ENCODE data around the gene COL25A1.

Gene COL25A1

DNA sequence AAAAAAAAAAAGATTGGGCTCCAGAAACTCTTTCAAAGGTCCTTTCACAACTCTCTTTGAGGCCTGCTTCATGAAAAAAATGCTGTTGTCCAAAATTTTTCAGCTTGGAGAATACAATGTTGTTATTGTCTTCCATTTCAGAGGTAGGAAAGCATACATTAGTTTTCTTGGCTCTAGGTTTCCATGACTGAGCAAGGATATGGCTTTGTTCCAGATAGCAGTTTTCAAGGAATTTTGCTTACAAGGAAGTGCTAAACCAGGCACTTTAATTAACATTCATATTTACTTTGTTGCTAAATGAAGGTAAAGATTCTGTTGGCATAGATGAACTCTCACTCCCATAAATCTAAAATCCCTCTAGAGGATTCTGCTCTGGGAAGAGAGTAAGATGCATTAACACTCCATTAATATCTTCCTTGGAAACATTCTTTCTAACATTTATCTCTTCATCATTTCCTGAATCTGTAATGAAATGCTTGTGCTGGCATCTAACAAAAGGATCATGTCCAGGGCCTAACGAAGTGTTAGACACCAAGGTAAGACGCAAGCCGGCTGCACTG, 118.4 kb downstream of the COL25A1 start:
- H3K27me3 Mint-ChIP-seq, result peaks cover 10% of the 10 kb centered on the region
- no peak for DNase-seq

DNA sequence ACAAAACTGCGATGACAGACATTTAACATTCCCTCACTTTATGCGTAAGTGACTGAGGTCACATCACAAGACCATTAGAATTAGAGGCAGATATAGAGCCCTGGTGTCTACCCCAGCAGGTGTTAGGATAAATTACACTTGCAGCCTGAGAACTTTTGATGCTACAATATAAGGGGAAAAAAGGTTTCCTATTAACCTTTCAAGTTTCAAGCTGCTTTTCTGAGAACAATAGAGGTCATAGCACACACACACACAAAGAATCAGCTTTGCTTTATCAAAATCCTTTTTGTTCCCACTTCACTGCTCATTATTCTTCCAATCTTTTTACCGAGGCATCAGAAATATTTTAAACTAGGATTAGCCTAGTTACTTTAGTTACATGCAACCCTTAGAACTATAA, 119.8 kb downstream of the COL25A1 start:
- no peak overlapping the region for H3K27ac Mint-ChIP-seq
- ATAC-seq (no peak), DNase-seq (no peak)
- H3K36me3 Mint-ChIP-seq (ENCODE audit: low read depth), result no peaks in the 10 kb centered on the region
- no peak overlapping the region for H3K4me3 Mint-ChIP-seq
- H3K9me3 Mint-ChIP-seq, result no peaks in the 10 kb centered on the region
- no peaks in the 10 kb centered on the region for H3K4me1 Mint-ChIP-seq
- peaks cover 6% of the 10 kb centered on the region for H3K27me3 Mint-ChIP-seq

More for the DNA sequence above, 118.4 kb downstream of the COL25A1 start:
- Mint-ChIP-seq H3K27ac (no peak overlapping the region), H3K4me3 (no peak overlapping the region), H3K36me3 (ENCODE audit: low read depth) (no peaks in the 10 kb centered on the region), H3K9me3 (no peaks in the 10 kb centered on the region), H3K4me1 (no peaks in the 10 kb centered on the region)
- no peak for ATAC-seq

DNA sequence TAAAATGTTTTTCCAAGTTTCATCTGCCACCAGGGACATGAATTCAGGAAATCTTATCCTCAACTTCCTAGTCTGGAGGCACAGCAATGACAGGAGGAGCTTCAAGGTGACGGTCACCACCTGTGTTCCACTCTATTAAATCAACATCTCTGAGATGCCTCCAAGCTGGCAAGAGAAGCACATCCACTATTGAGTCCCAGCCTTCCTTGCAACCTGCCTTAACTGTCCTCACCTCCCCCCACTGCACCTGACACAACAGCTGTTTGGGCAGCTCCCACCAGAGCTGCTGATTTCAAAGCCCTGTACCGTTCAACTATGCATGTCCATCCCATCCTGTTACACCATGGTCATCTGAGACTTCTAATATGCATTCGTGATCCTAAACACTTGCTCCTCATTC, 123.4 kb downstream of the COL25A1 start:
- no peak overlapping the region for H3K4me3 Mint-ChIP-seq
- H3K27ac Mint-ChIP-seq, result no peak overlapping the region
- H3K36me3 Mint-ChIP-seq (ENCODE audit: low read depth), result no peaks in the 10 kb centered on the region
- H3K27me3 Mint-ChIP-seq, result peaks cover 4% of the 10 kb centered on the region
- DNase-seq, result no peak
- H3K9me3 Mint-ChIP-seq, result no peaks in the 10 kb centered on the region
- H3K4me1 Mint-ChIP-seq, result no peaks in the 10 kb centered on the region
- no peak for ATAC-seq

DNA sequence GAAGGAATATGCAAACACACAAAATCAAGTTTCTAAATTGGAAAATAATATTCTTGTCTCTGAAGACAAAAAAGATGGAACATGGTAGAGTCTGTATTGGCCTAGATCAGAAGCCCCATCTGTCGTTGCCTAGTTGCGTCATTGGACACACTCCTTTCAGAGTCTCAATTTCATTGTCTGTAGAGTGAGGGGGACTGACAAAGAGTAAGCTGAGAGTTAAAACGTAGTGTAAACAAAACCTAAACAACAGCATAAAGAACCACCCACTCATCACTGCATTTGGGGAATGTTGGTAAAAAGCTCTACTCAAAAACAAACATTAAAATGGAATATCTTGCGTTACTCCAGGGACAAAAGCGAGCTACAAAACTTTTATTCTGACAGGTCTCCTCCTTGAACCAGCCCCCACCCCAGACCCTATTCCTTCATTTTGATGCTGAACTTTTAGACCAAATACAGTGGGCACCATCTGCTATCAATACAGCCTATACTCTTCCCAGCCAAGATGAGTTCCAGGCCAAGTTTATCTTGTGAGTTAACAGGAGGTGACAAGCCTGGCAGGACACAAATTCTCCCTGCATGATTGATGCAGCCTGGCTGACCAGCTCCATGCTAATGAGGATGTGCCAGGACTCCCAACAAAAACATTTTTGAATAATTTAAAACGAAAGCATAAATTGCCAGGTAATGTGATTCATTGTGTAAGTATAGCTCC, 125.2 kb downstream of the COL25A1 start:
- Mint-ChIP-seq H3K4me1 (no peaks in the 10 kb centered on the region), H3K36me3 (ENCODE audit: low read depth) (no peaks in the 10 kb centered on the region)

DNA sequence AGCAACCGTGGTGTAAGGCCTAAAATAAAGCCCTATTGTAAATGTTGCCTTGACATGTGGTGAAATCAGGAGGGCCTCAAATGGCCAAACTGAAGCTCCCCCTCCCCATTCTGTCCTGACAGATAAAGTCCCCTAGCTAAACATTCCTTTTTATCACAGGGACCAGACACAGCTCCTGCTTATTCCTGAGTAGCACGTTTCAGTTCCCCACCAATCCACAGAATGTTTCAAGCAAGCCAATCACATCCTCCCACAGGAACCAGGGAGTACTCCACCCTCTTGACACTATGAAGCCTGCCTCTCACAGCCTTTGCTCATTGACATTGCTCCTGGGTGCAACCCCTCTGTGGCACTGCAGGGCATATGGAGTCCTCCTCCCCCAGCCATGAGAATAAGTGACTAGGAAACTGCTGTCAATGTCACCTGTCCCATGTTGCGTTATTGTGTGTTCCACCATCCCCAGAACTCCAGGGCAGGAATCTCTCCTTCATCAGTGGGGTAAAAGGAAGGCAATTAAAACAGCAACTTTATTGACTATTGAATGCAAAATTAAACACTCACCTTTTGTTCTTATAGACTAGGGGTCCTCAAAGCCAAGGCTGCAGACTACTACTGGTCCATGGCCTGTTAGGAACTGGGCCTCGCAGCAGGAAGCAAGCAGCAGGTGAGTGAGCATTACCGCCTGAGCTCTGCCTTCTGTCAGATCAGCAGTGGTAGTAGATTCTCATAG, 128.1 kb downstream of the COL25A1 start:
- no peaks in the 10 kb centered on the region for H3K36me3 Mint-ChIP-seq (ENCODE audit: low read depth)
- no peaks in the 10 kb centered on the region for H3K9me3 Mint-ChIP-seq
- no peaks in the 10 kb centered on the region for H3K27me3 Mint-ChIP-seq
- no peak for DNase-seq
- no peak for ATAC-seq
- H3K4me3 Mint-ChIP-seq, result no peak overlapping the region
- H3K27ac Mint-ChIP-seq, result no peak overlapping the region
- H3K4me1 Mint-ChIP-seq, result no peaks in the 10 kb centered on the region

More for the DNA sequence above, 125.2 kb downstream of the COL25A1 start:
- ATAC-seq, result no peak
- Mint-ChIP-seq H3K4me3 (no peak overlapping the region), H3K9me3 (no peaks in the 10 kb centered on the region), H3K27ac (no peak overlapping the region), H3K27me3 (peaks cover 4% of the 10 kb centered on the region)
- DNase-seq, result no peak

DNA sequence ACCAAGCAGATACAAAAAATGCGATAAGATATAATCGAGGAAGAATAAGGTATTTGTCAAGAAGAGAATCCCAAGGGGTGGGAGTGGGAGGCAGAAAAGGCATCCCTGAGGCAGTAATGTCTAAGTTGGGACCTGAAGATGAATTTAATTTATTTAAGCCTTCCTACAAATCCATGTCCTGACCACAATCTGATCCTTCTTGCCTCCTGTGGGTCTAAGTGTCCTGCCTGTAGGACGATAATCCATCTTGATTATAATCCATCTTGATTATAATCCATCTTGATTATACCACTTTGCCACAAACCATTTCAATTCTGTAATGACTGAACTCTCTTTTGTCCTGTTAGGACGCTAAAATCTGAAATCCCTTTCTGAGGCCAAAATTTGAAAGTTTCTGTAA, 130.2 kb downstream of the COL25A1 start:
- no peak for DNase-seq
- Mint-ChIP-seq H3K4me1 (no peaks in the 10 kb centered on the region), H3K27ac (no peak overlapping the region), H3K27me3 (peaks cover 2% of the 10 kb centered on the region), H3K36me3 (ENCODE audit: low read depth) (no peaks in the 10 kb centered on the region), H3K9me3 (no peaks in the 10 kb centered on the region), H3K4me3 (no peak overlapping the region)
- ATAC-seq, result no peak

DNA sequence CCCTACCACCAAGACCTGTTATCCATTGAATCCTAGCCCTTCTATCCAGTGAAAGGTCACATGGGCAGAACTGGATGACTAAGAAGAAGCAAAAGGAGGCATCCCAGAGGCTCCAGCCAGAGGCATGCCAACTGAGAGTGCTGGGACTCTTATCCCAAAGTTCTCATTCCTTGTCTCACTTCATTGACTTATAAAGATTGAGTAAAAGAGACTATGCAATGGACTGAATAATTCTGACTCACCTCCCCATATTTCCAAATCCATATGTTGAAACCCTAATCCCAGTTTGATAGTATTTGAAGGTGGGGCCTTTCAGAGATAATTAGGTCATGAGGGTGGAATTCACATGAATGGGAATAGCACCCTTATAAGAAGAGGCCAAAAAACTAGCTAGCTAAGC, 131.4 kb downstream of the COL25A1 start:
- DNase-seq, result no peak
- H3K9me3 Mint-ChIP-seq, result no peaks in the 10 kb centered on the region
- no peaks in the 10 kb centered on the region for H3K36me3 Mint-ChIP-seq (ENCODE audit: low read depth)
- no peak overlapping the region for H3K4me3 Mint-ChIP-seq
- H3K4me1 Mint-ChIP-seq, result no peaks in the 10 kb centered on the region
- H3K27me3 Mint-ChIP-seq, result peaks cover 4% of the 10 kb centered on the region
- ATAC-seq, result no peak
- H3K27ac Mint-ChIP-seq, result no peak overlapping the region

DNA sequence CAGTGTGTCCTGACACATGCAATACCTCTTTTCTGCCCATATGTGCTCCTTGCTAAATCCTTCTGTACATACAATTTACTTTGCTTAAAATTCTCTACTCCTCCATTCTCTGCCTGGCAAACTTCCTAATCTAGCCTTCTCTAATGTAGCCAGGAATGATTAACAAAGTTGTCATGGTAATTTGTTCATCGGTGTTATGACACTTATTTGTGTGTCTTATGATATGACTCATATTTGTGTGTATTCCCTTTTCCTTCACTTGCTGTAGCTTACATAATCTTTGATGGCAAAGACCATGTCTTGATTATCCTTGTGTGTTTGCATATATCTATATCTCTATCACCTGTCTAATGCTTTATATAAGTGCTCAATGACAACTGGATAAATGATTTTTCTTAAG, 133.3 kb downstream of the COL25A1 start:
- no peaks in the 10 kb centered on the region for H3K9me3 Mint-ChIP-seq
- no peaks in the 10 kb centered on the region for H3K36me3 Mint-ChIP-seq (ENCODE audit: low read depth)
- DNase-seq, result no peak
- no peaks in the 10 kb centered on the region for H3K4me1 Mint-ChIP-seq
- peaks cover 4% of the 10 kb centered on the region for H3K27me3 Mint-ChIP-seq
- H3K27ac Mint-ChIP-seq, result no peak overlapping the region
- no peak for ATAC-seq
- no peak overlapping the region for H3K4me3 Mint-ChIP-seq

DNA sequence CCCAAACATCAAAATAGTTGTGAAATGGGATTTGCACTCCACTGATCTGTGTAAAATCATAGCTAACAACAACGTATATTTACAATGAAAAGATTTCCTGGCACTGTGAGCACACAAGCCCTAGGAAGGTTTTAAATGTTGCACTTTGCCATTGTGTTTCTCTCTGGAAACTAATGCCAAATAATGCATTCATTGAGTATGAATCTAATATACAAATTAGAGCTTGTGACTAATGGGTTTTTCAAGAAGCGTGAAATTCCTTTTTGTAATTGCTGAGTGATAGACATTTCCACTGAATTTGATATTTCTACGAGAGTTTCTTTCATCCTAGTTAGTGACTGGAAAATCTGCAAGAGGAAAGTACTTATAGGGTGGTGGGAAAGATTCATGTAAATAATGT, 135.9 kb downstream of the COL25A1 start:
- no peak for DNase-seq
- Mint-ChIP-seq H3K4me3 (no peak overlapping the region), H3K36me3 (ENCODE audit: low read depth) (no peaks in the 10 kb centered on the region), H3K4me1 (no peaks in the 10 kb centered on the region), H3K27me3 (peaks cover 4% of the 10 kb centered on the region), H3K27ac (no peak overlapping the region), H3K9me3 (no peaks in the 10 kb centered on the region)
- no peak for ATAC-seq

DNA sequence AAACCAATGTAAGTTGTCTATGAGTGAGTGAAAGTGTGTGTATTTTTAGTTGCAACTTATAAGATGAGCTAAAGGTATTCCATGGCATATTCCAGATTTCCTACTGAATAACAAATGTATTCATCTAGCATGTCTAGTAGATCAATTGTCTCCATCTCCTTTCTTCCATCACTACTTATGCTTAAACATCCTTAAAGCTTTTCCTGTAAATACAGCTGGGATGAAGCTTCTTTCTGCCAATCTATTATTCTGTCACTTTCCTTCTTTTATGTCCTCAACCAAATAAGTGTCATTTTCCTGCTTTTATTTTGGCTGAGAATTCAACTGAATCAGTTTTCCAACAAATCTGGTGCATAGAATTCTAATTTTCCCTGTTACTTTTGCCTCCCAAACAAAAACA, 136.3 kb downstream of the COL25A1 start:
- ATAC-seq, result no peak

DNA sequence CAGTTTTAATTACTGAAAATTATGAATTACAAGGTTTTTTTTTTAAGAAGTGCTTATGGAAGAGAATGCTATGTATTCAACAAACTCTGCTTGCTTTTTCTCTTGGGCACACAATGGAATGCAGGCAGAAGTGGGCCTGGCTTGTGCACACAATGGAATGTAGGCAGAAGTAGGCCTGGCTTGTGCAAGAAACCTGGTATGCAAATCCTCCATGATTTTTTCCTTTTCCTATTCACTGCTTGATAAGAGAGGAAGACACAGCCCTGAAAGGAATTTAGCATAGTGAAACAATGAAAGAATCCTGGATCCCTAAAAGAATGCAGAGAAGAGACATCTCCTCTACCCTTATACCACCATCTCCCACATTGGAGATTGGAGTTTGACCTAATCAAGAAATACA, 138.4 kb downstream of the COL25A1 start:
- DNase-seq (no peak), ATAC-seq (no peak)
- Mint-ChIP-seq H3K4me1 (no peaks in the 10 kb centered on the region), H3K27ac (no peak overlapping the region), H3K9me3 (no peaks in the 10 kb centered on the region), H3K4me3 (no peak overlapping the region), H3K27me3 (peaks cover 4% of the 10 kb centered on the region), H3K36me3 (ENCODE audit: low read depth) (no peaks in the 10 kb centered on the region)

More for the DNA sequence above, 136.3 kb downstream of the COL25A1 start:
- Mint-ChIP-seq H3K36me3 (ENCODE audit: low read depth) (no peaks in the 10 kb centered on the region), H3K4me1 (no peaks in the 10 kb centered on the region), H3K9me3 (no peaks in the 10 kb centered on the region), H3K4me3 (no peak overlapping the region), H3K27me3 (peaks cover 4% of the 10 kb centered on the region), H3K27ac (no peak overlapping the region)
- no peak for DNase-seq

DNA sequence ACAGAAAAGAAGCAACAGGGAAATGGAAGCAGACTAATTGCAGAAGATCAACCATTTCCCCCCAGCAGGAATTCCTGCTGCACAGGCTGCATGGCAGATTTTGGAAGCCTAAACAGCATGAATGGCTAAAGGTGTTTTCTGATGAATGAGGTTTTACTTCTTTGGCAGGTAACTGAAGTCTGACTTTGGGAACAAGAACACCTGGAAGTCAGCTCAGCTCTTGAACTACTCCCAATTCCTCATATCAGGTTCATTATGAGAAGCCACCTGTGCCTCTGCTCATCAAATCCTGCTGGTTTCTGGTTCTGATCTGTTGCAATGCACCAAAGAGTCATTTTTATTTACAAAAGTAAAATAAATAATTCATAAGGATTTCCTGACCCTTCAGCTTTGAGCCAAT, 139.0 kb downstream of the COL25A1 start:
- Mint-ChIP-seq H3K9me3 (no peaks in the 10 kb centered on the region), H3K27ac (no peak overlapping the region), H3K4me3 (no peak overlapping the region), H3K4me1 (no peaks in the 10 kb centered on the region), H3K27me3 (peaks cover 4% of the 10 kb centered on the region), H3K36me3 (ENCODE audit: low read depth) (no peaks in the 10 kb centered on the region)
- DNase-seq, result no peak
- ATAC-seq, result no peak

DNA sequence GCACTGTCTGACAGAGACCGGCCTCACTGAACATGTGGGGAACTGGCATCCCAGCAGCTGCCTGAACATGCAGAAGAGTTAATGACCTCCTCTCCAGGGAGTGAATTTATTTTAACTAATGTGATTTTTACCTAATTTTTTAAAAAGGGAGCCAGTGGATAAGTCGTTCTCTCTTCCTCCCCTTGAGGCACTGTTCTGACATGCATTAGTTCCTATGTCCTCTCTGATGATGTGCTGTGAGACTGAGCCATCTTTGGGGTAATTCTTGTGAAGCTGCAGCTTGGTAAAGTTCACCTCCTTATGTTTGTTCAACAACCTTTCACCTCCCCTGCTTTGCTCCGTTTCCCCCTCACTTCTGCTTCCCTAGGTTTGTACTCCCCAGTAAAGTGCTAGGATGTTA, 139.7 kb downstream of the COL25A1 start:
- no peak for DNase-seq
- no peak for ATAC-seq
- Mint-ChIP-seq H3K9me3 (no peaks in the 10 kb centered on the region), H3K36me3 (ENCODE audit: low read depth) (no peaks in the 10 kb centered on the region), H3K4me3 (no peak overlapping the region), H3K27me3 (peaks cover 4% of the 10 kb centered on the region), H3K4me1 (no peaks in the 10 kb centered on the region), H3K27ac (no peak overlapping the region)

DNA sequence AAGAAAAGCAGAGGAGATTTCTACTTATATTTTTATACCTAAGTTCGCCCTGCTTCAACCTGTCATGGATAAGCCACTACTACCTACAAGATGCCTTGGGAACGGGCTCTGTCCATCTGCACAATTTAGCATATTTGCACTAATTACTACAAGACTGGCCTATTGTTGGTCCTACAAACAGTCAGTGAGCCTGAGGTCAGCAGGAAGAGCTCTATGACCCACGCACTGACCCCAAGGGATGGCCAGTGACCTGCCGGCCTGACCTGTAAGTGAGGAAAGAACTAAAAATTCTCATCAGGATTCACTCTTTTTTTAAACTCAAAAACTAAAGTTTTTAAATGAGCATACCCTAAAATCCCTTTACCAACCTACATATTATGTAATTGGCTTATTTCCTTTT, 142.0 kb downstream of the COL25A1 start:
- no peak for ATAC-seq
- DNase-seq, result no peak

DNA sequence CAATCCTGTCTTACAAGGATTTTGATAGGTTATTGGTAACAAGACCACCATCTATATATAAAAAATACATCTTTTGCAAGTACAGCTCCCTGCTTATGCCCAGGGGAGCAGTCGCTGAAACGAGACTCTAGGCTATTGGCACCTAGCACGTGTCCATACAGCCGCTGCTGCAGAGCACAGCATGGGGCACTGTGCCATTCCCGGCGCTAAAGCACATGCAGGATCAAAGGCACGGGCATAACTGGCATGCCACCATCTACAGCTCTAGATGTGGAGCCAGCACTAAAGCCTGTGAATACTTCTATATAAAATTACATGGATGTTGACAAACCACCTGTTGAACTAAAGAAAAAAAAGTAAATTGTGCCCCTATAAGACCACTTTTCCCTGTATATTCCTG, 144.8 kb downstream of the COL25A1 start:
- no peaks in the 10 kb centered on the region for H3K9me3 Mint-ChIP-seq
- H3K27ac Mint-ChIP-seq, result no peak overlapping the region
- DNase-seq (no peak), ATAC-seq (no peak)
- H3K36me3 Mint-ChIP-seq (ENCODE audit: low read depth), result no peaks in the 10 kb centered on the region
- H3K4me3 Mint-ChIP-seq, result no peak overlapping the region
- no peaks in the 10 kb centered on the region for H3K27me3 Mint-ChIP-seq
- no peaks in the 10 kb centered on the region for H3K4me1 Mint-ChIP-seq

More for the DNA sequence above, 142.0 kb downstream of the COL25A1 start:
- no peak overlapping the region for H3K4me3 Mint-ChIP-seq
- H3K4me1 Mint-ChIP-seq, result no peaks in the 10 kb centered on the region
- no peaks in the 10 kb centered on the region for H3K36me3 Mint-ChIP-seq (ENCODE audit: low read depth)
- no peaks in the 10 kb centered on the region for H3K27me3 Mint-ChIP-seq
- H3K27ac Mint-ChIP-seq, result no peak overlapping the region
- no peaks in the 10 kb centered on the region for H3K9me3 Mint-ChIP-seq
